ENCODE data around the gene GPR75.

Gene GPR75

GRCh38 chr2:53865962-53866361 is 6.2 kb upstream of the GPR75 start:
- Histone ChIP-seq H3K79me2 (ENCODE audit: low read length) (no peaks in the 10 kb centered on the region), H3K36me3 (replicated peaks; ENCODE audit: low read depth, low read length) (peaks cover 33% of the 10 kb centered on the region), H3K4me2 (ENCODE audit: low read length) (no peak overlapping the region), H3K4me3 (ENCODE audit: low read length) (no peak overlapping the region), H3K27ac (ENCODE audit: low read length) (no peak overlapping the region), H2AFZ (ENCODE audit: low read depth, low read length) (no peak overlapping the region), H3K9ac (ENCODE audit: low read length) (no peak overlapping the region), H4K20me1 (ENCODE audit: insufficient read depth, low read length) (no peaks in the 10 kb centered on the region), H3K4me1 (ENCODE audit: low read length) (peaks cover 6% of the 10 kb centered on the region), H3K27me3 (ENCODE audit: low read depth, low read length) (no peaks in the 10 kb centered on the region), H3K9me3 (ENCODE audit: insufficient read depth, low read length) (no peaks in the 10 kb centered on the region)
- TF ChIP-seq EZH2phosphoT487 (IDR thresholded peaks at IDR 0.05; ENCODE audit: low read depth) (no peak), CTCF (IDR thresholded peaks at IDR 0.05; ENCODE audit: low read depth, low read length) (no peak)

- Histone ChIP-seq H3K79me2 (ENCODE audit: low read length) (no peaks in the 10 kb centered on the region), H3K4me3 (ENCODE audit: low read length) (no peak overlapping the region), H2AFZ (ENCODE audit: low read depth, low read length) (no peak overlapping the region), H3K9ac (ENCODE audit: low read length) (no peak overlapping the region), H3K9me3 (ENCODE audit: insufficient read depth, low read length) (no peaks in the 10 kb centered on the region), H4K20me1 (ENCODE audit: insufficient read depth, low read length) (no peaks in the 10 kb centered on the region), H3K36me3 (replicated peaks; ENCODE audit: low read depth, low read length) (peaks cover 33% of the 10 kb centered on the region), H3K4me2 (ENCODE audit: low read length) (no peak overlapping the region), H3K27ac (ENCODE audit: low read length) (no peak overlapping the region), H3K4me1 (ENCODE audit: low read length) (peaks cover 6% of the 10 kb centered on the region), H3K27me3 (ENCODE audit: low read depth, low read length) (no peaks in the 10 kb centered on the region)
- no peak for TF ChIP-seq CTCF (IDR thresholded peaks at IDR 0.05; ENCODE audit: low read depth, low read length)
- no peak for TF ChIP-seq EZH2phosphoT487 (IDR thresholded peaks at IDR 0.05; ENCODE audit: low read depth)
Observed at GRCh38 chr2:53865264-53865663, 5.5 kb upstream of the GPR75 start.

GRCh38 chr2:53863538-53864227 is 3.9 kb upstream of the GPR75 start:
- no peaks in the 10 kb centered on the region for H3K79me2 ChIP-seq (ENCODE audit: low read length)
- H3K27me3 ChIP-seq (ENCODE audit: low read depth, low read length), result no peaks in the 10 kb centered on the region
- no peaks in the 10 kb centered on the region for H3K9me3 ChIP-seq (ENCODE audit: insufficient read depth, low read length)
- peaks cover 6% of the 10 kb centered on the region for H3K4me1 ChIP-seq (ENCODE audit: low read length)
- H4K20me1 ChIP-seq (ENCODE audit: insufficient read depth, low read length), result no peaks in the 10 kb centered on the region
- H3K27ac ChIP-seq (ENCODE audit: low read length), result no peak overlapping the region
- H3K4me3 ChIP-seq (ENCODE audit: low read length), result no peak overlapping the region
- H3K36me3 ChIP-seq (replicated peaks; ENCODE audit: low read depth, low read length), result peaks cover 29% of the 10 kb centered on the region
- H3K4me2 ChIP-seq (ENCODE audit: low read length), result no peak overlapping the region
- no peak overlapping the region for H3K9ac ChIP-seq (ENCODE audit: low read length)
- TF ChIP-seq EZH2phosphoT487 (IDR thresholded peaks at IDR 0.05; ENCODE audit: low read depth) (no peak), CTCF (IDR thresholded peaks at IDR 0.05; ENCODE audit: low read depth, low read length) (no peak)
- H2AFZ ChIP-seq (ENCODE audit: low read depth, low read length), result no peak overlapping the region

GRCh38 chr2:53861824-53862223 is 2.1 kb upstream of the GPR75 start:
- TF ChIP-seq CTCF (IDR thresholded peaks at IDR 0.05; ENCODE audit: low read depth, low read length), result no peak
- TF ChIP-seq EZH2phosphoT487 (IDR thresholded peaks at IDR 0.05; ENCODE audit: low read depth), result no peak
- Histone ChIP-seq H3K4me2 (ENCODE audit: low read length) (no peak overlapping the region), H3K36me3 (replicated peaks; ENCODE audit: low read depth, low read length) (peaks cover 25% of the 10 kb centered on the region), H3K9me3 (ENCODE audit: insufficient read depth, low read length) (no peaks in the 10 kb centered on the region), H3K9ac (ENCODE audit: low read length) (no peak overlapping the region), H3K27me3 (ENCODE audit: low read depth, low read length) (no peaks in the 10 kb centered on the region), H3K4me3 (ENCODE audit: low read length) (no peak overlapping the region), H3K79me2 (ENCODE audit: low read length) (no peaks in the 10 kb centered on the region), H3K27ac (ENCODE audit: low read length) (no peak overlapping the region), H2AFZ (ENCODE audit: low read depth, low read length) (no peak overlapping the region), H4K20me1 (ENCODE audit: insufficient read depth, low read length) (no peaks in the 10 kb centered on the region), H3K4me1 (ENCODE audit: low read length) (no peaks in the 10 kb centered on the region)
